Osteoblast (primary cell): Measurements from ENCODE around the gene SLC25A25. TPM values are rescaled to one million over a fixed set of nuclear protein-coding genes. Genes with fewer than 3 reads are reported as not detected.

ENCODE experiments used
- DNase-seq: peaks from one replicate; pipeline ENCODE4 v3.0.0; 2011; ENCODE audit warnings: low spot score, mixed read lengths; ENCODE audit not compliant: insufficient read length; ENCODE audit errors: missing footprints
- H2AFZ ChIP-seq: 2 replicates; pipeline ENCODE4 v1.6.0; 2011; ENCODE audit warnings: mild to moderate bottlenecking, low read length
- H3K27ac ChIP-seq: 2 replicates; pipeline ENCODE4 v1.5.1; 2011; ENCODE audit warnings: mild to moderate bottlenecking, low read depth, low read length, moderate library complexity
- H3K27me3 ChIP-seq: 2 replicates; pipeline ENCODE4 v1.6.0; 2012; ENCODE audit warnings: mild to moderate bottlenecking, control low read depth, inconsistent platforms, low read length, moderate library complexity; ENCODE audit not compliant: insufficient read depth
- H3K36me3 ChIP-seq: 2 replicates; pipeline ENCODE4 v1.5.1; 2011; ENCODE audit warnings: mild to moderate bottlenecking, low read length, control low read depth, moderate library complexity; ENCODE audit not compliant: insufficient read depth
- H3K4me1 ChIP-seq: 2 replicates; pipeline ENCODE4 v1.5.1; 2011; ENCODE audit warnings: mild to moderate bottlenecking, low read length, control low read depth, moderate library complexity; ENCODE audit not compliant: insufficient read depth
- H3K4me2 ChIP-seq: 2 replicates; pipeline ENCODE4 v1.6.0; 2011; ENCODE audit warnings: mild to moderate bottlenecking, low read length; ENCODE audit not compliant: insufficient read depth
- H3K4me3 ChIP-seq: fragments of 200-600 bp; sonication (generic); 3 replicates; pipeline ENCODE4 v1.5.1; 2012; ENCODE audit warnings: mild to moderate bottlenecking, low read length, inconsistent platforms; ENCODE audit not compliant: insufficient read depth
- H3K79me2 ChIP-seq: 2 replicates; pipeline ENCODE4 v1.6.0; 2012; ENCODE audit warnings: mild to moderate bottlenecking, low read length, control low read depth, inconsistent platforms; ENCODE audit not compliant: insufficient read depth
- H3K9me3 ChIP-seq: 2 replicates; pipeline ENCODE4 v1.5.1; 2011; ENCODE audit warnings: low read depth, low read length, control low read depth
- H4K20me1 ChIP-seq: 2 replicates; pipeline ENCODE4 v1.6.0; 2012; ENCODE audit warnings: mild to moderate bottlenecking, low read length, control low read depth; ENCODE audit not compliant: insufficient read depth
- total RNA-seq: library from RNA; depleted of rRNA; stranded (reverse); fragments of >200 nt; gene quantifications from 2 replicates; pipeline ENCODE4 v1.2.3, GENCODE V29; 2012
- TF ChIP-seq, protein P1 (sequence below): IDR thresholded peaks from 2 replicates; pipeline ENCODE4 v1.5.1; 2011; ENCODE audit warnings: mild to moderate bottlenecking, low read depth, low read length, moderate library complexity; ENCODE audit errors: extremely low read depth

SLC25A25 gene
- total RNA-seq, 1 donor = 13.4 TPM

DNA sequence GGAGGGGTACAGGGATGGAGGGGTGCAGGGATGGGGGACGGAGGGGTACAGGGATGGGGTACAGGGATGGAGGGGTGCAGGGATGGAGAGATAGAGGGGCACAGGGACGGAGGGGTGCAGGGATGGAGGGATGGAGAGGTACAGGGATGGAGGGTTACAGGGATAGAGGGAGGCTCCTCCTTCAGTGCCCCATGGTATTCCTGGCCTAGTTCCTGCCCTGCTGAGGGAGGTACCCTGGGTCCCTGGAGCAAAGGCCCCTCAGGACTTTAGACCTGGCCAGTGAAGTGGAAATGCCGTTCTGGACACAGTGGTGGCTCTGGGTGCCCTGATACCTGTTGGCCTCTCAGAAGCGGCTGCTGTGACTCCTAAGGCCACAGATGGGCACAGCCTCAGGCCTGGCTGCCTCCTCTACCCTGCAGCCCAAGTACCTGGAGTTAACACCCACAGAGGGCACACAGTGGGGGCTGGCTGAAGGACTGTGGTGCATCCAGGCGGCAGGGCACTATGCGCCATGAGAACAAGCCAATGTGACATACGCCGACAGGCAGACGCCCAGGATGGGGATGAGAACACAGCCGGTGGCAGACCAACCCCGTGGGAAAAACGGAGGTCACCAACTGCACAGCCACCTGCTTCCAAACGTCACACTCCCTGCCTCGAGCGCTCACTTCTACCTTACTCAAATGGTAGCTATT, 51.1 kb downstream of the SLC25A25 start:
- TF ChIP-seq, protein P1, sequence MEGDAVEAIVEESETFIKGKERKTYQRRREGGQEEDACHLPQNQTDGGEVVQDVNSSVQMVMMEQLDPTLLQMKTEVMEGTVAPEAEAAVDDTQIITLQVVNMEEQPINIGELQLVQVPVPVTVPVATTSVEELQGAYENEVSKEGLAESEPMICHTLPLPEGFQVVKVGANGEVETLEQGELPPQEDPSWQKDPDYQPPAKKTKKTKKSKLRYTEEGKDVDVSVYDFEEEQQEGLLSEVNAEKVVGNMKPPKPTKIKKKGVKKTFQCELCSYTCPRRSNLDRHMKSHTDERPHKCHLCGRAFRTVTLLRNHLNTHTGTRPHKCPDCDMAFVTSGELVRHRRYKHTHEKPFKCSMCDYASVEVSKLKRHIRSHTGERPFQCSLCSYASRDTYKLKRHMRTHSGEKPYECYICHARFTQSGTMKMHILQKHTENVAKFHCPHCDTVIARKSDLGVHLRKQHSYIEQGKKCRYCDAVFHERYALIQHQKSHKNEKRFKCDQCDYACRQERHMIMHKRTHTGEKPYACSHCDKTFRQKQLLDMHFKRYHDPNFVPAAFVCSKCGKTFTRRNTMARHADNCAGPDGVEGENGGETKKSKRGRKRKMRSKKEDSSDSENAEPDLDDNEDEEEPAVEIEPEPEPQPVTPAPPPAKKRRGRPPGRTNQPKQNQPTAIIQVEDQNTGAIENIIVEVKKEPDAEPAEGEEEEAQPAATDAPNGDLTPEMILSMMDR = no peak
- Histone ChIP-seq H3K36me3 (peaks cover 5% of the 10 kb centered on the region), H3K4me2 (no peak overlapping the region), H3K79me2 (no peaks in the 10 kb centered on the region), H3K9me3 (no peaks in the 10 kb centered on the region), H3K4me3 (no peak overlapping the region), H2AFZ (no peak overlapping the region), H3K27ac (no peak overlapping the region), H4K20me1 (no peaks in the 10 kb centered on the region), H3K27me3 (no peaks in the 10 kb centered on the region), H3K4me1 (no peaks in the 10 kb centered on the region)
- DNase-seq = peak; percentile 65

DNA sequence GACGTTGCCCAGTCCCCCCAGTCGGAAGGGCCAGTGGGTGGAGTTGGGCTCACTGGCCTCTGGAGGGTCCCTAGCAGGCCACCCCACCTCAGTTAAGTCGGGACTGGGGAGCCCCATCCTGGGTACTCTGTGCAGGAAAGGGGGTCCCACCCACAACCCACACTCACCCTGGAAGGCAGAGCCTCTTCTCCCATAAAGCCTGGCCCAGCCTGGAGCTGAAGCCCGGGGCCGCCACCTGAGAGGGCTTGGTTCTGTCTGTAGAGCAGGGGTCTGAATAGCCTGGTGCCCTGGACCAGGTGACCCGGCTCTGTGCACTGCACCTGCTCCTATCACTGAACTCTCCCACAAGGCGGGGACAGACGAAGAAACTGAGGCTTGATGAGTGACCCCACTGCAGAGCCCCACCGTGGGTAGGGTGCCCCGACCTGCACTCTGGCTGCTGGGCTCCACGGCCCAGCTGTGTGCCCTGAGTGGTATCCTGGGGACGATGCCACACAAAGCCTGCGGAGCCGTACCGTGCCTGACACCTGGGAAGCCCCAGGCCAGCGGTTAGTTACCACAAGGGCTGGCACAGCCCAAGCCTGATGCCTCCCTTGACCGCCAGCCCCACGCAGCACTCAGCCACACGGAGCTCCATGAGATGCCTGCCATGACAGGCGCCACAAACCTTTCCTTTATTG, 52.2 kb downstream of the SLC25A25 start:
- peak; percentile 58 for DNase-seq
- Histone ChIP-seq H3K4me1 (no peaks in the 10 kb centered on the region), H3K79me2 (peaks cover 6% of the 10 kb centered on the region), H3K9me3 (no peaks in the 10 kb centered on the region), H3K4me2 (no peak overlapping the region), H3K27ac (no peak overlapping the region), H3K36me3 (peaks cover 13% of the 10 kb centered on the region), H3K4me3 (no peak overlapping the region), H3K27me3 (no peaks in the 10 kb centered on the region), H4K20me1 (peaks cover 9% of the 10 kb centered on the region), H2AFZ (no peak overlapping the region)
- TF ChIP-seq, protein P1 = no peak

DNA sequence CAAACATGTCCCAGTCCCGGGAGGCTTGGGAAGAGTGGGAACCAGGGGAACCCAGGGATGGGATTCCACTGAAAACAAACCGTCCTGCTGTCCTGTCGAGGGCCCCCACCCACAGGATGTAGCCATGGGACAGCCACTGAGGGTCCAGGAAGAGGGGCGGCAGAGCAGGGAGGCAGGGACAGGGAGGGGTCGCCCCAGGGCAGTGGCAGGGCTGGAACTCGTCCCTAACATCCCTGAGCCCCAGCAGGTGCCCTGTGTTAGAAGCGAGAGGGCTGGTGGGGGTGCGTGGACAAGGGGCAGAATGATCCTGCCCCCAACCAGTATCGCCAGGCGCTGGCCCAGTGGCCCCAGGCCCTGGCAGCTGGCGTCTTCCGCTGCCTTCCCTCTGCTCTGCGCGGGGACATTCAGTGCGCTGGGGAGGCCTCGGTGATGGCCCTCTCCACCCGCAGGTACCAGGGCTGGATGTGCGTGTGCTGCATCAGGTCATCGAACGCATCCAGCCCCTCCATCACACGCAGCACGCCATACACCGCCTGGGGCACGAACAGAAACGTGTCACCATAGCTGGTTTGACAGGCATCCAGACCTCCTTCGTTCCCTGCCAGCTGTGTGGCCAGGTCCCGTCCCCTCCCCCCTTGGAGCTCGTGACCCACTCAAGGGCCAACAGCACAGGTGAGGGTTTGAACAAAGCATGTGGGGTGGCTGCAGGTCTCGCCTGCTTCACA, 52.9 kb downstream of the SLC25A25 start:
- H3K79me2 ChIP-seq = peaks cover 13% of the 10 kb centered on the region
- no peaks in the 10 kb centered on the region for H3K9me3 ChIP-seq
- peak; percentile 38 for DNase-seq
- no peak overlapping the region for H3K4me3 ChIP-seq
- no peak overlapping the region for H2AFZ ChIP-seq
- H3K36me3 ChIP-seq = peaks cover 13% of the 10 kb centered on the region
- peaks cover 4% of the 10 kb centered on the region for H3K4me1 ChIP-seq
- H3K27me3 ChIP-seq = no peaks in the 10 kb centered on the region
- H3K27ac ChIP-seq = no peak overlapping the region
- no peak overlapping the region for H3K4me2 ChIP-seq
- peaks cover 14% of the 10 kb centered on the region for H4K20me1 ChIP-seq
- TF ChIP-seq, protein P1 = no peak

DNA sequence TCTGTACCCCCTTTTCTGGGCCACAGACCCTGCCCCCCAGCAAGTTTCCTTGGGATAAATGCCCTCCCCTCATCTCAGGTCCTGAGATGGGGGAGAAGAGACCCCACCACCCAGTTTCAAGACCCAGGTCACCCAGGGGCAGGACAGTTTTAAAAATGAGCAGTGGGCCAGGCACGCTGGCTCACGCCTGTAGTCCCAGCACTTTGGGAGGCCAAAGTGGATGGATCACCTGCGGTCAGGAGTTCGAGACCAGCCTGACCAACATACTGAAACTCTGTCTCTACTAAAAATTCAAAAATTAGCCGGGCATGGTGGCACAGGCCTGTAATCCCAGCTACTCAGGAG, 53.4 kb downstream of the SLC25A25 start:
- peaks cover 13% of the 10 kb centered on the region for H3K36me3 ChIP-seq
- no peak overlapping the region for H3K4me3 ChIP-seq
- peaks cover 15% of the 10 kb centered on the region for H3K79me2 ChIP-seq
- H3K9me3 ChIP-seq = no peaks in the 10 kb centered on the region
- TF ChIP-seq, protein P1 = no peak
- H3K4me2 ChIP-seq = no peak overlapping the region
- no peak overlapping the region for H2AFZ ChIP-seq
- H4K20me1 ChIP-seq = peaks cover 14% of the 10 kb centered on the region
- DNase-seq = no peak
- H3K4me1 ChIP-seq = peaks cover 9% of the 10 kb centered on the region
- H3K27ac ChIP-seq = no peak overlapping the region
- no peaks in the 10 kb centered on the region for H3K27me3 ChIP-seq
